ENCODE data around the gene TTC3. TPM values are rescaled to one million over a fixed set of nuclear protein-coding genes. Genes with fewer than 3 reads are reported as not detected.
"Not testable (repeated sequence)": the region's sequence is repeated elsewhere in the genome, so short reads cannot be mapped to it uniquely, and the experiment has no call there.

TTC3 gene
- polyA plus RNA-seq (2013, experiment 1 of 2), result 35.0 TPM
- polyA plus RNA-seq (2013, experiment 2 of 2), result 56.2 TPM

GRCh38 chr21:37072988-37073416 lies at the start of gene TTC3, which contains the start of gene PIGP:
Gene TTC3 (plus strand): TSS chr21:37073254. CDS start chr21:37087258, 14,004 bp downstream.
Gene PIGP (minus strand): TSS chr21:37073071. CDS start chr21:37072515, 556 bp downstream.
- Histone ChIP-seq H3K9me3 (ENCODE audit: insufficient read depth, low read depth, low read length) (no peaks in the 10 kb centered on the region), H3K27me3 (ENCODE audit: insufficient read depth, low read length) (peaks cover 25% of the 10 kb centered on the region), H3K36me3 (ENCODE audit: insufficient read depth, low read length) (no peaks in the 10 kb centered on the region; the same call in 1 of the 2 replicates), H3K9ac (ENCODE audit: low read depth, low read length) (peak within 1 kb of the TSS; percentile 88), H3K4me3 (ENCODE audit: low read length) (peak within 1 kb of the TSS; percentile 69), H3K27ac (ENCODE audit: low read depth, low read length) (peak within 1 kb of the TSS; percentile 96), H3K4me1 (ENCODE audit: insufficient read depth, low read length) (peaks cover 22% of the 10 kb centered on the region)
- under 1% methylated on average over 61 of the region's 61 CpGs for WGBS

DNA sequence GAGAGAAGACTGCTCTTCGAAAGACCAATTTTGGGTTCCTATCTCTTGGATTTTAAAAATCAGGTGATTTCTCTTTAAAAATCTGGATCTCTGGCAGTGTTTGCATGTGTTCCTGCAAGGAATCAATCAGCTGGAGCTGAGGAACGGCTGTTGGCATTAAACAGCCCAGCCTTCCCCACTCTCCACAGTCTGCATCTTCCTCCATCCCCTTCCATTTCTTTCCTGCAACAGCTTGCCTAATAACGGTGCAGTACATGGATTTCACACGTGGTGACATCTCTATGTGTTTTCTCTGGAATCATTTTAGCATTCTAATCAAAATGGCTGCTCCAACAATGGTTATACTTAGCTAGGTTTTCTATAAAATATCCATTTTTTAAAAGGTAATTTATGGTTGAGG lies 46.6 kb upstream of the TTC3 start:
- H3K4me3 ChIP-seq (ENCODE audit: low read length), result no peak overlapping the region
- no peaks in the 10 kb centered on the region for H3K36me3 ChIP-seq (ENCODE audit: insufficient read depth, low read length)
- peaks cover 4% of the 10 kb centered on the region; the same call in 1 of the 2 replicates for H3K27me3 ChIP-seq (ENCODE audit: insufficient read depth, low read length)
- no peak overlapping the region for H3K9ac ChIP-seq (ENCODE audit: low read depth, low read length)
- no peak overlapping the region for H3K27ac ChIP-seq (ENCODE audit: low read depth, low read length)
- H3K9me3 ChIP-seq (ENCODE audit: insufficient read depth, low read depth, low read length), result no peaks in the 10 kb centered on the region
- H3K4me1 ChIP-seq (ENCODE audit: insufficient read depth, low read length), result no peaks in the 10 kb centered on the region
- WGBS, result 68% methylated on average over 4 of the region's 4 CpGs

DNA sequence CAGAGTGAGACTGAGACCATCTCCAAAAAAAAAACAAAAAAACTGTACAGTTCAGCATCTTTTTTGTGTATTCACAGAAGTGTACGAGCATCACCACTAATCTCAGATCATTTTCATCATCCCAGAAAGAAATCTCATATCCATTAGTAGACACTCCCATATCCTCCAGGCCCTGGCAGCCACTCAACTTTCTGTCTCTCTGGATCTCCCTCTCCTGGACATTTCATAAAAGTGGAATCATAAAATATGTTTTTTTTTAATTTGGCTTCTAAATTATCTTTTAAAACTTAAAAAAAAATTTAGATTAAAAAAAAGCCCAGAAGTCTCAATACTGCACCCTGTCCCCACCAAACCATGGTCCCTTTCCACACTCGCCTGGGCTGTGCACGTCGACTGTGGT lies 44.5 kb upstream of the TTC3 start:
- 89% methylated on average over 4 of the region's 4 CpGs for WGBS

GRCh38 chr21:37030864-37031263 lies 42.2 kb upstream of the TTC3 start:
- no peaks in the 10 kb centered on the region for H3K36me3 ChIP-seq (ENCODE audit: insufficient read depth, low read length)
- H3K9me3 ChIP-seq (ENCODE audit: insufficient read depth, low read depth, low read length), result no peaks in the 10 kb centered on the region
- H3K9ac ChIP-seq (ENCODE audit: low read depth, low read length), result no peak overlapping the region
- 93% methylated on average over 4 of the region's 4 CpGs for WGBS
- no peak overlapping the region for H3K27ac ChIP-seq (ENCODE audit: low read depth, low read length)
- no peaks in the 10 kb centered on the region for H3K4me1 ChIP-seq (ENCODE audit: insufficient read depth, low read length)
- peaks cover 7% of the 10 kb centered on the region for H3K27me3 ChIP-seq (ENCODE audit: insufficient read depth, low read length)
- H3K4me3 ChIP-seq (ENCODE audit: low read length), result no peak overlapping the region

More for the DNA sequence above, 44.5 kb upstream of the TTC3 start:
- Histone ChIP-seq H3K9me3 (ENCODE audit: insufficient read depth, low read depth, low read length) (no peaks in the 10 kb centered on the region), H3K4me3 (ENCODE audit: low read length) (no peak overlapping the region), H3K27me3 (ENCODE audit: insufficient read depth, low read length) (peaks cover 7% of the 10 kb centered on the region; the same call in 1 of the 2 replicates), H3K4me1 (ENCODE audit: insufficient read depth, low read length) (no peaks in the 10 kb centered on the region), H3K9ac (ENCODE audit: low read depth, low read length) (no peak overlapping the region), H3K36me3 (ENCODE audit: insufficient read depth, low read length) (no peaks in the 10 kb centered on the region), H3K27ac (ENCODE audit: low read depth, low read length) (no peak overlapping the region)

DNA sequence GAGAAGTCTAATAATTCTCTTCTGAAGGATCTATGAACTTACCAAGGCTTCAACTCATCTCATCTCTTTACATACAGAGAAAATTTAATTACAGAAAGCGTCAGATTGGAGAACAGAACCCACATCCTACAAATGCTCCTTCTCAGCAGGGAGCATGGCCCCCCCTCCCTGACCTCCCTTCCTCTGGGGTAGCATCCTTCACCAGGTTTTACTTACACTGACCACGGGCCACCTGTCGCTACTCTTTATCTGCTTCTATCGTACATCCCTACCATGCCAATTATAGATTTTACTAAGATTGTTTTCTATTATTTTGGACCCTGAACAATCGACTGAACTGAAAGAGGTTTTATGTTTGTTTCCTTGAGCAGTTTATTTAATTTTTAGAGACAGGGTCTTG lies 40.8 kb upstream of the TTC3 start:
- Histone ChIP-seq H3K4me1 (ENCODE audit: insufficient read depth, low read length) (no peaks in the 10 kb centered on the region), H3K9me3 (ENCODE audit: insufficient read depth, low read depth, low read length) (no peaks in the 10 kb centered on the region), H3K9ac (ENCODE audit: low read depth, low read length) (no peak overlapping the region), H3K36me3 (ENCODE audit: insufficient read depth, low read length) (no peaks in the 10 kb centered on the region), H3K27ac (ENCODE audit: low read depth, low read length) (no peak overlapping the region), H3K4me3 (ENCODE audit: low read length) (no peak overlapping the region), H3K27me3 (ENCODE audit: insufficient read depth, low read length) (peaks cover 21% of the 10 kb centered on the region)
- WGBS, result 93% methylated on average over 4 of the region's 5 CpGs

DNA sequence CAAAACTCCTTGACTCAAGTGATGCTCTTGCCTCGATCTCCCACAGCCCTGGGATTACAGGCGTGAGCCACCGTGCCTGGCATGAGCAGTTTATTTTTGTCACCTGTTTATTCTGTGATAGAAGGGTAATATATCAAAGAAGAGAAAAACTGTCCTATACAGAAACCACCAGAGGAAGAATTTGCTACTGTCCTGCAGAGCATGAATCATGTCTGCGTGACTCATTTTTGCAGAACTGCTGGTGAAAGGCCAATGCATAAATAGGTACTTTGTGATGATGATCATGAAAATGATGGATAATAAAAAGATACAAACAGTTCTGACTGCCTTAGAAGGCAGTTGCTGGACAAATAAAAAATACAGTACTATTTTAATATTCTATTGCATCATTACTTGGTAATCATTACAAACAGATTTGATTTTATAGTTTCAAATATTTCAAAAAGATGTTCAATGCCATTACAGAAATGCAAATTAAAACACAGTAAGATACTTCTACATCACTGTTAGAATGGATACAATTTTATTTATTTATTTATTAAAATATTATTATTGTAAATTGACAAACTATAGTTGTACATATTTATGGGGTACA lies 40.1 kb upstream of the TTC3 start:
- Histone ChIP-seq H3K9me3 (ENCODE audit: insufficient read depth, low read depth, low read length) (no peaks in the 10 kb centered on the region), H3K27ac (ENCODE audit: low read depth, low read length) (no peak overlapping the region)

GRCh38 chr21:37034394-37034793 lies 38.7 kb upstream of the TTC3 start:
- not testable (repeated sequence) for H3K9me3 ChIP-seq (ENCODE audit: insufficient read depth, low read depth, low read length); H3K4me3 ChIP-seq (ENCODE audit: low read length); H3K4me1 ChIP-seq (ENCODE audit: insufficient read depth, low read length); H3K36me3 ChIP-seq (ENCODE audit: insufficient read depth, low read length); H3K9ac ChIP-seq (ENCODE audit: low read depth, low read length); H3K27ac ChIP-seq (ENCODE audit: low read depth, low read length)
- peaks cover 42% of the 10 kb centered on the region for H3K27me3 ChIP-seq (ENCODE audit: insufficient read depth, low read length)
- WGBS, result 90% methylated on average over 4 of the region's 4 CpGs

More for the DNA sequence above, 40.1 kb upstream of the TTC3 start:
- H3K9ac ChIP-seq (ENCODE audit: low read depth, low read length), result no peak overlapping the region
- H3K4me3 ChIP-seq (ENCODE audit: low read length), result no peak overlapping the region
- WGBS, result 91% methylated on average over 4 of the region's 4 CpGs
- no peaks in the 10 kb centered on the region for H3K4me1 ChIP-seq (ENCODE audit: insufficient read depth, low read length)
- H3K36me3 ChIP-seq (ENCODE audit: insufficient read depth, low read length), result no peaks in the 10 kb centered on the region
- H3K27me3 ChIP-seq (ENCODE audit: insufficient read depth, low read length), result peaks cover 28% of the 10 kb centered on the region

GRCh38 chr21:37036177-37036576 lies 36.9 kb upstream of the TTC3 start:
- H3K9me3 ChIP-seq (ENCODE audit: insufficient read depth, low read depth, low read length), result no peaks in the 10 kb centered on the region
- 100% methylated on average over 3 of the region's 4 CpGs for WGBS
- H3K4me3 ChIP-seq (ENCODE audit: low read length), result no peak overlapping the region
- H3K36me3 ChIP-seq (ENCODE audit: insufficient read depth, low read length), result no peaks in the 10 kb centered on the region
- peaks cover 59% of the 10 kb centered on the region for H3K27me3 ChIP-seq (ENCODE audit: insufficient read depth, low read length)
- peaks cover 5% of the 10 kb centered on the region; the same call in 1 of the 2 replicates for H3K4me1 ChIP-seq (ENCODE audit: insufficient read depth, low read length)
- no peak overlapping the region for H3K9ac ChIP-seq (ENCODE audit: low read depth, low read length)
- no peak overlapping the region for H3K27ac ChIP-seq (ENCODE audit: low read depth, low read length)

DNA sequence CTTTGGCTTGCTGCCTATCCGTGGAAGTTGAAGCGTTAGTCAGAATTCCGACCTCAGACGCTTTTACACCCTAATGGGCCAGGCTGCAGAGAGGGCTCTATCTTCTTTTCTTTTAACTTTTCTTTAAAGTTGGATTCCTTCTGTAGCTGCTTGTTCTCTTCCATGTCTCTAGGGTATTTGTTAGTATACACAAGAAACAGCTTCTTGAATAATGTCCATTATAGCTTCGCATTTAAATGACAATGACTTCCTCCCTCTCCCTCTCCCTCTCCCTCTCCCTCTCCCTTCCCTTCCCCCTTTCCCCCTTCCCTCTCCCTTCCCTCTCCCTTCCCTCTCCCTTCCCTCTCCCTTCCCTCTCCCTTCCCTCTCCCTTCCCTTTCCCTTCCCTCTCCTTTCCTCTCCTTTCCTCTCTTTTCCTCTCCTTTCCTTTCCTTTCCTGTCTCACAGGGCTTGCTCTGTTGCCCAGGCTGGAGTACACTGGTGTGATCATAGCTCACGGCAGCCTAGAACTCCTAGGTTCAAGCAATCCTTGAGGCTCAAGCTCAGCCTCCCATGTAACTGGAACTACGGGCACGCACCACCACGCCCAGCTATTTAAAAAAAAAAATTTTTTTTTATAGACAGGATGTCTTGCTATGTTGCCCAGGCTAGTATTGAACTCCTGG lies 33.5 kb upstream of the TTC3 start:
- H3K4me3 ChIP-seq (ENCODE audit: low read length), result no peak overlapping the region
- peaks cover 11% of the 10 kb centered on the region; the same call in 1 of the 2 replicates for H3K4me1 ChIP-seq (ENCODE audit: insufficient read depth, low read length)
- no peaks in the 10 kb centered on the region for H3K36me3 ChIP-seq (ENCODE audit: insufficient read depth, low read length)
- WGBS, result 47% methylated on average over 8 of the region's 9 CpGs
- no peaks in the 10 kb centered on the region for H3K9me3 ChIP-seq (ENCODE audit: insufficient read depth, low read depth, low read length)
- no peak overlapping the region for H3K27ac ChIP-seq (ENCODE audit: low read depth, low read length)
- H3K27me3 ChIP-seq (ENCODE audit: insufficient read depth, low read length), result peaks cover 79% of the 10 kb centered on the region
- no peak overlapping the region for H3K9ac ChIP-seq (ENCODE audit: low read depth, low read length)

DNA sequence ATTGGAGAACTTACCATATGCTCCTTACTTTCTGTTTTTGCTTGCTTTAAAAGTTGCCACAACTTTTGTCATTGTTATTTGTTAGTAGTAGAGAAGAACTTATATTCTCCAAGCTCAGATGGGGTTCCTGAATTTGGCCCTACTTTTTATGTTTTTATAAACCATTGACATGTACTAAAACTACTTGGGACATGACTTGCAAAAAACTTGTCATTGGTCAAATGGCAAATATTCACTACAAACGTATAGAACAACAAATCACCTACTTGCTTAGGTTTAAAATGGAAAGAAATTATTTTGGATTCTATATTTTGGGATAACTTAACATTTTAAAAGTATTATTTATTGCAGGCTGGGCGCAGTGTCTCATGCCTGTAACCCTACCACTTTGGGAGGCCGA lies 32.8 kb upstream of the TTC3 start:
- 100% methylated on average over 2 of the region's 3 CpGs for WGBS
- no peak overlapping the region for H3K27ac ChIP-seq (ENCODE audit: low read depth, low read length)
- H3K4me3 ChIP-seq (ENCODE audit: low read length), result no peak overlapping the region
- H3K36me3 ChIP-seq (ENCODE audit: insufficient read depth, low read length), result no peaks in the 10 kb centered on the region
- H3K9me3 ChIP-seq (ENCODE audit: insufficient read depth, low read depth, low read length), result no peaks in the 10 kb centered on the region
- H3K4me1 ChIP-seq (ENCODE audit: insufficient read depth, low read length), result peaks cover 11% of the 10 kb centered on the region; the same call in 1 of the 2 replicates
- H3K27me3 ChIP-seq (ENCODE audit: insufficient read depth, low read length), result peaks cover 86% of the 10 kb centered on the region
- no peak overlapping the region for H3K9ac ChIP-seq (ENCODE audit: low read depth, low read length)

GRCh38 chr21:37041706-37042271 lies 31.3 kb upstream of the TTC3 start:
- Histone ChIP-seq H3K9me3 (ENCODE audit: insufficient read depth, low read depth, low read length) (no peaks in the 10 kb centered on the region), H3K36me3 (ENCODE audit: insufficient read depth, low read length) (no peaks in the 10 kb centered on the region), H3K4me1 (ENCODE audit: insufficient read depth, low read length) (peaks cover 18% of the 10 kb centered on the region; the same call in 1 of the 2 replicates), H3K4me3 (ENCODE audit: low read length) (no peak overlapping the region), H3K27ac (ENCODE audit: low read depth, low read length) (no peak overlapping the region), H3K9ac (ENCODE audit: low read depth, low read length) (no peak overlapping the region), H3K27me3 (ENCODE audit: insufficient read depth, low read length) (peaks cover 92% of the 10 kb centered on the region)
- 70% methylated on average over 4 of the region's 4 CpGs for WGBS

Data from HUES64 (cell line).